GM12878 (cell line): ENCODE results near the gene TMEM14A. TPM values are rescaled to one million over a fixed set of nuclear protein-coding genes. Genes with fewer than 3 reads are reported as not detected.

Source experiments
- BCL11A ChIP-seq: IDR thresholded peaks from 2 replicates; pipeline ENCODE4 v1.6.1; 2011; ENCODE audit warnings: low read depth, low read length
- BCL3 ChIP-seq: IDR thresholded peaks from 2 replicates; pipeline ENCODE4 v1.6.1; 2011; ENCODE audit warnings: borderline replicate concordance, low read depth, mild to moderate bottlenecking, moderate library complexity, low read length; ENCODE audit not compliant: insufficient read depth, poor library complexity, severe bottlenecking
- BRCA1 ChIP-seq: IDR thresholded peaks from 2 replicates; pipeline ENCODE4 v1.6.1; 2011; ENCODE audit warnings: low read depth, low read length, improper control_type of control experiment
- ETV6 ChIP-seq, 2 experiments: fragments of 450-650 bp in 1 of 2; IDR thresholded peaks in 1 of 2; conservative IDR thresholded peaks in 1 of 2; 2 replicates each; pipeline ENCODE4 v1.6.1; 2014; ENCODE audit warnings: antibody characterized with exemption in 1 of 2, borderline replicate concordance in 1 of 2, low read depth in 1 of 2, mild to moderate bottlenecking in 1 of 2, moderate library complexity in 1 of 2
- JUND ChIP-seq: IDR thresholded peaks from 2 replicates; pipeline ENCODE4 v1.6.1; 2012; ENCODE audit warnings: low read depth, mild to moderate bottlenecking, low read length, improper control_type of control experiment, moderate library complexity
- KAT2A ChIP-seq: conservative IDR thresholded peaks from 2 replicates; pipeline ENCODE4 v1.6.1; 2011; ENCODE audit warnings: low read depth, low read length; ENCODE audit not compliant: control insufficient read depth
- MEF2A ChIP-seq: IDR thresholded peaks from 2 replicates; pipeline ENCODE4 v1.6.1; 2011; ENCODE audit warnings: low read depth, mild to moderate bottlenecking, low read length, moderate library complexity; ENCODE audit not compliant: insufficient read depth
- MLLT1 ChIP-seq: fragments of 450-650 bp; IDR thresholded peaks from 2 replicates; pipeline ENCODE4 v1.6.1; 2016; ENCODE audit warnings: mild to moderate bottlenecking
- MYC ChIP-seq: IDR thresholded peaks from 2 replicates; pipeline ENCODE4 v1.6.1; 2011; ENCODE audit warnings: mild to moderate bottlenecking, low read length, moderate library complexity, inconsistent platforms; ENCODE audit not compliant: insufficient read depth, insufficient replicate concordance, insufficient read length, severe bottlenecking
- NKRF ChIP-seq: fragments of 450-650 bp; conservative IDR thresholded peaks from 2 replicates; pipeline ENCODE4 v1.6.1; 2017; ENCODE audit warnings: mild to moderate bottlenecking, moderate library complexity
- NR2C1 ChIP-seq: fragments of 450-650 bp; IDR thresholded peaks from 2 replicates; pipeline ENCODE4 v1.6.1; 2017; ENCODE audit warnings: antibody characterized with exemption, mild to moderate bottlenecking, moderate library complexity
- NR2C2 ChIP-seq: IDR thresholded peaks from 2 replicates; pipeline ENCODE4 v1.6.1; 2011; ENCODE audit warnings: borderline replicate concordance, low read depth; ENCODE audit not compliant: control insufficient read depth, insufficient read length
- RAD21 ChIP-seq: IDR thresholded peaks from 2 replicates; pipeline ENCODE4 v1.6.1; 2011; ENCODE audit warnings: mild to moderate bottlenecking, low read depth, low read length, moderate library complexity; ENCODE audit not compliant: insufficient read depth
- RB1 ChIP-seq: fragments of 450-650 bp; formaldehyde crosslinking; IDR thresholded peaks from 2 replicates; pipeline ENCODE4 v1.6.1; 2017; ENCODE audit warnings: mild to moderate bottlenecking, borderline replicate concordance
- RELA ChIP-seq: fragments of 450-650 bp; IDR thresholded peaks from 2 replicates; pipeline ENCODE4 v1.8.0; 2014; ENCODE audit warnings: borderline replicate concordance; ENCODE audit not compliant: partially characterized antibody
- SKIL ChIP-seq: fragments of 450-650 bp; IDR thresholded peaks from 2 replicates; pipeline ENCODE4 v1.6.1; 2017; ENCODE audit warnings: mild to moderate bottlenecking, low read depth, inconsistent platforms; ENCODE audit not compliant: poor library complexity, severe bottlenecking
- SMARCA5 ChIP-seq: fragments of 450-650 bp; IDR thresholded peaks from 2 replicates; pipeline ENCODE4 v1.6.1; 2017; ENCODE audit warnings: mild to moderate bottlenecking
- SREBF1 ChIP-seq: IDR thresholded peaks from 2 replicates; pipeline ENCODE4 v1.6.1; 2012; ENCODE audit warnings: mild to moderate bottlenecking, low read length
- USF1 ChIP-seq: IDR thresholded peaks from 2 replicates; pipeline ENCODE4 v1.6.1; 2011; ENCODE audit warnings: borderline replicate concordance, low read depth, mild to moderate bottlenecking, moderate library complexity, mixed read lengths, low read length; ENCODE audit not compliant: insufficient read depth; ENCODE audit errors: extremely low read length
- ZNF217 ChIP-seq: fragments of 450-650 bp; IDR thresholded peaks from 2 replicates; pipeline ENCODE4 v1.6.1; 2017; ENCODE audit warnings: antibody characterized with exemption, mild to moderate bottlenecking
- ZNF274 ChIP-seq: IDR thresholded peaks from one replicate; pipeline ENCODE4 v1.8.0; 2011; ENCODE audit not compliant: insufficient read length, insufficient read depth
- polyA plus RNA-seq, 11 experiments: library from polyadenylated mRNA; depleted of rRNA in 4 of 11; unstranded in 6 of 11; stranded (reverse) in 5 of 11; fragments of >200 nt; fragmentation: Nextera tagmentation in 4 of 11; fragmentation: Illumina TruSeq in 1 of 11; extraction: Ambion mirVana in 4 of 11; extraction: Trizol in 1 of 11; gene quantifications; 1 replicate in 1 of 11; 2 replicates in 10 of 11; pipeline versions ENCODE4 v1.2.1 to v1.2.3, GENCODE V29; 2011 to 2016; ENCODE audit warnings: inconsistent platforms in 2 of 11, missing spikeins in 2 of 11, low read depth in 1 of 11
- total RNA-seq, 4 experiments: library from RNA; depleted of rRNA in 3 of 4; stranded (reverse); fragments of >200 nt in 3 of 4; fragmentation: Illumina TruSeq in 1 of 4; extraction: Trizol in 1 of 4; gene quantifications; 2 replicates each; pipeline versions ENCODE4 v1.2.1 to v1.2.3, GENCODE V29; 2013 to 2021

TMEM14A gene
- total and polyA plus RNA-seq, 10 of the 15 experiments (the other 5 are each of a cell fraction or from before 2014, with no cell fraction given), result 15.6 to 143 (median 33.1) TPM

GRCh38 chr6:52663120-52663935, 7.6 kb upstream of the TMEM14A start (continued):
- TF ChIP-seq BCL3, result no peak
- no peak for TF ChIP-seq USF1
- TF ChIP-seq NR2C2, result no peak
- no peak for TF ChIP-seq RB1
- TF ChIP-seq RELA, result no peak
- TF ChIP-seq BCL11A, result no peak
- no peak for TF ChIP-seq ZNF274
- TF ChIP-seq NKRF, result 0 out of 2 replicates have a peak, but pooled peaks have one; percentile 14
- no peak for TF ChIP-seq SMARCA5
- no peak for TF ChIP-seq MYC
- no peak for TF ChIP-seq ZNF217
- TF ChIP-seq ETV6 (conservative IDR thresholded peaks at IDR 0.05 in 1 of 2, IDR thresholded peaks at IDR 0.05 in 1 of 2; ENCODE audit: borderline replicate concordance in 1 of 2, low read depth in 1 of 2), result no peak
- no peak for TF ChIP-seq BRCA1
- TF ChIP-seq MEF2A, result 0 out of 2 replicates have a peak, but pooled peaks have one; percentile 8
- no peak for TF ChIP-seq NR2C1
- TF ChIP-seq JUND, result no peak
- peak; percentile 99 for TF ChIP-seq RAD21
- TF ChIP-seq SREBF1, result no peak
- TF ChIP-seq KAT2A, result no peak
- no peak for TF ChIP-seq SKIL
- TF ChIP-seq MLLT1, result no peak; the same call in 1 of the 2 replicates
